Breast epithelium (tissue), 3 donors: ENCODE measurements around the gene SLC22A13.

ENCODE experiments used
- POLR2A ChIP-seq: fragments of 450-650 bp; IDR thresholded peaks from one replicate; pipeline ENCODE4 v1.6.1; 2016; ENCODE audit warnings: antibody characterized with exemption, mild to moderate bottlenecking, moderate library complexity
- POLR2AphosphoS5 ChIP-seq, 3 donors: sonication (generic); formaldehyde crosslinking; IDR thresholded peaks; one replicate each; pipeline ENCODE4 v1.6.1; 2017; ENCODE audit warnings: antibody characterized with exemption in 3 of 3
- TF ChIP-seq, protein P1 (sequence below), 3 donors: fragments of 450-650 bp; IDR thresholded peaks; one replicate each; pipeline ENCODE4 v1.5.1; 2016 to 2017; ENCODE audit warnings: antibody characterized with exemption in 3 of 3, mild to moderate bottlenecking in 3 of 3, moderate library complexity in 3 of 3

DNA sequence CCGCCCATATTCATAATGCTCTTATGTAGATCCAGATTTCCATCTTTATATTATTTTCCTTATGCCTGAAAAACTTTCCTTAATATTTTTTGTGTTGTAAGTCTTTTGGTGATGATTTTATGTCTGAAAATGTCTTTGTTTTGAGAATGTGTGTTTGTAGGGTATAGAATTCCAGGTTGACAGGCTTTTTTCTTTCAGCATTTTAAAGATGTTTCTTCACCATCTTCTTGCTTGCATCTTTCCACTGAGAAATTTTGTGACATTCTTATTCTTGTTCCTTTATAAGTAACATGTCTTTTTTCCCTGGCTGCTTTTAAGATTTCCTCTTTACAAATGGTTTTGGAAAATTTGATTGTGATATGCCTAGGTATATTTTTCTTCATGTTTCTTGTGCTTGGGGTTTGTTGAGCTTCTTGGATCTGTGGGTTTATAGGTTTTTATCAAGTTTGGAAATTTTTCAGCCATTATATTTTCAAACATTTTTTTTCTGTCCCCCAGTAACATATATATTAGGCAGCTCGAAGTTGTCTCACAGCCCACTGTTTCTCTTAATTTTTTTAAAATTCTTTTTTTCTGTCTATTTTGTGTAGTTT lies 27.1 kb upstream of the SLC22A13 start:
- TF ChIP-seq, protein P1, sequence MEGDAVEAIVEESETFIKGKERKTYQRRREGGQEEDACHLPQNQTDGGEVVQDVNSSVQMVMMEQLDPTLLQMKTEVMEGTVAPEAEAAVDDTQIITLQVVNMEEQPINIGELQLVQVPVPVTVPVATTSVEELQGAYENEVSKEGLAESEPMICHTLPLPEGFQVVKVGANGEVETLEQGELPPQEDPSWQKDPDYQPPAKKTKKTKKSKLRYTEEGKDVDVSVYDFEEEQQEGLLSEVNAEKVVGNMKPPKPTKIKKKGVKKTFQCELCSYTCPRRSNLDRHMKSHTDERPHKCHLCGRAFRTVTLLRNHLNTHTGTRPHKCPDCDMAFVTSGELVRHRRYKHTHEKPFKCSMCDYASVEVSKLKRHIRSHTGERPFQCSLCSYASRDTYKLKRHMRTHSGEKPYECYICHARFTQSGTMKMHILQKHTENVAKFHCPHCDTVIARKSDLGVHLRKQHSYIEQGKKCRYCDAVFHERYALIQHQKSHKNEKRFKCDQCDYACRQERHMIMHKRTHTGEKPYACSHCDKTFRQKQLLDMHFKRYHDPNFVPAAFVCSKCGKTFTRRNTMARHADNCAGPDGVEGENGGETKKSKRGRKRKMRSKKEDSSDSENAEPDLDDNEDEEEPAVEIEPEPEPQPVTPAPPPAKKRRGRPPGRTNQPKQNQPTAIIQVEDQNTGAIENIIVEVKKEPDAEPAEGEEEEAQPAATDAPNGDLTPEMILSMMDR (IDR thresholded peaks at IDR 0.05) = no peak
- TF ChIP-seq POLR2A (no peak), POLR2AphosphoS5 (IDR thresholded peaks at IDR 0.05) (no peak)
